Tibial nerve (tissue), 4 donors: ENCODE results near the gene LRTM1. TPM values are rescaled to one million over a fixed set of nuclear protein-coding genes. Genes with fewer than 3 reads are reported as not detected.

Experiments
- DNase-seq, 2 donors: peaks; one replicate each; pipeline ENCODE4 v3.0.0-alpha.2; 2019; ENCODE audit warnings: low spot score in 2 of 2
- H3K27ac ChIP-seq, 4 donors: fragments of 200-600 bp; sonication (generic) in 3 of 4; one replicate each; pipeline ENCODE4 v1.5.1; 2017 to 2019; ENCODE audit warnings: mild to moderate bottlenecking in 1 of 4
- H3K27me3 ChIP-seq, 2 donors: fragments of 200-600 bp; sonication (generic) in 1 of 2; one replicate each; pipeline versions ENCODE4 v1.5.1 to v1.6.0; 2017 to 2019
- H3K36me3 ChIP-seq, 3 donors: fragments of 200-600 bp; sonication (generic); one replicate each; pipeline ENCODE4 v1.5.1; 2018 to 2019
- H3K4me1 ChIP-seq, 4 donors: fragments of 200-600 bp; sonication (generic) in 3 of 4; one replicate each; pipeline ENCODE4 v1.5.1; 2017 to 2019
- H3K4me3 ChIP-seq, 4 donors: fragments of 200-600 bp; sonication (generic) in 3 of 4; one replicate each; pipeline ENCODE4 v1.5.1; 2017 to 2019; ENCODE audit warnings: mild to moderate bottlenecking in 1 of 4, moderate library complexity in 1 of 4
- H3K9me3 ChIP-seq, 4 donors: fragments of 200-600 bp; sonication (generic) in 3 of 4; one replicate each; pipeline ENCODE4 v1.5.1; 2017 to 2019
- CTCF ChIP-seq, 5 experiments: fragments of 200-600 bp in 3 of 5; fragments of 450-650 bp in 2 of 5; sonication (generic) in 3 of 5; IDR thresholded peaks; one replicate each; pipeline ENCODE4 v1.5.1; 2016 to 2019; ENCODE audit warnings: antibody characterized with exemption in 5 of 5, mild to moderate bottlenecking in 3 of 5, moderate library complexity in 2 of 5
- EP300 ChIP-seq, 2 donors: sonication (generic); formaldehyde crosslinking; IDR thresholded peaks; one replicate each; pipeline ENCODE4 v1.6.1; 2017; ENCODE audit warnings: antibody characterized with exemption in 2 of 2, mild to moderate bottlenecking in 1 of 2
- POLR2A ChIP-seq, 2 donors: fragments of 450-650 bp; IDR thresholded peaks; one replicate each; pipeline ENCODE4 v1.6.1; 2017; ENCODE audit warnings: antibody characterized with exemption in 2 of 2, mild to moderate bottlenecking in 2 of 2, moderate library complexity in 2 of 2
- WGBS, 2 donors: methylation state at CpG; one replicate each; pipeline ENCODE4 v1.1.5; 2018; 5-methylcytosine and 5-hydroxymethylcytosine counted together
- total RNA-seq, 4 donors: library from RNA; depleted of rRNA; stranded (reverse); fragments of >200 nt; gene quantifications; one replicate each; pipeline ENCODE4 v1.1.0, GENCODE V29; 2016

Gene LRTM1
- total RNA-seq, 4 donors from 2014 or later, result not detected

- no peak for DNase-seq
- Histone ChIP-seq H3K9me3 (no peaks in the 10 kb centered on the region), H3K27ac (peak overlapping the region in 1 of 4 donors; percentile 32), H3K36me3 (no peaks in the 10 kb centered on the region), H3K27me3 (no peaks in the 10 kb centered on the region), H3K4me3 (no peak overlapping the region), H3K4me1 (peaks cover 0 to 29% (median 2%) of the 10 kb centered on the region in 4 donors)
- WGBS, 2 donors, result 74 to 86% methylated on average over 3 of the region's 3 CpGs
- TF ChIP-seq EP300 (IDR thresholded peaks at IDR 0.05), result no peak
- TF ChIP-seq POLR2A (IDR thresholded peaks at IDR 0.05), result no peak
Observed at GRCh38 chr3:54889731-54890130, 38.1 kb downstream of the LRTM1 start.

- no peak overlapping the region for H3K4me3 ChIP-seq
- H3K4me1 ChIP-seq, result peaks cover 0 to 29% (median 2%) of the 10 kb centered on the region in 4 donors
- 86 to 88% methylated on average over 1 of the region's 1 CpG for WGBS, 2 donors
- no peaks in the 10 kb centered on the region for H3K27me3 ChIP-seq
- peak overlapping the region in 1 of 4 donors; percentile 32 for H3K27ac ChIP-seq
- no peak for TF ChIP-seq EP300 (IDR thresholded peaks at IDR 0.05)
- no peak for TF ChIP-seq POLR2A (IDR thresholded peaks at IDR 0.05)
- TF ChIP-seq CTCF (IDR thresholded peaks at IDR 0.05), result no peak
- H3K36me3 ChIP-seq, result no peaks in the 10 kb centered on the region
- peak in 1 of 2 donors; percentile 22 for DNase-seq
- H3K9me3 ChIP-seq, result no peaks in the 10 kb centered on the region
Observed at GRCh38 chr3:54888873-54889272, 39.0 kb downstream of the LRTM1 start.

GRCh38 chr3:54888162-54888561 lies 39.7 kb downstream of the LRTM1 start:
- Histone ChIP-seq H3K9me3 (no peaks in the 10 kb centered on the region), H3K27ac (no peak overlapping the region)

GRCh38 chr3:54882129-54882833 lies 45.6 kb downstream of the LRTM1 start:
- 24 to 28% methylated on average over 3 of the region's 3 CpGs for WGBS, 2 donors
- no peaks in the 10 kb centered on the region for H3K27me3 ChIP-seq

More at GRCh38 chr3:54888162-54888561, 39.7 kb downstream of the LRTM1 start:
- TF ChIP-seq CTCF (IDR thresholded peaks at IDR 0.05) (no peak), POLR2A (IDR thresholded peaks at IDR 0.05) (no peak), EP300 (IDR thresholded peaks at IDR 0.05) (no peak)
- DNase-seq, result no peak
- Histone ChIP-seq H3K36me3 (no peaks in the 10 kb centered on the region), H3K4me3 (no peak overlapping the region), H3K4me1 (peaks cover 0 to 29% (median 2%) of the 10 kb centered on the region in 4 donors), H3K27me3 (no peaks in the 10 kb centered on the region)
- WGBS, 2 donors, result 87 to 92% methylated on average over 9 of the region's 9 CpGs

GRCh38 chr3:54878145-54878544 lies 49.7 kb downstream of the LRTM1 start:
- Histone ChIP-seq H3K4me3 (no peak overlapping the region), H3K36me3 (no peaks in the 10 kb centered on the region), H3K4me1 (peaks cover 0 to 14% (median 0%) of the 10 kb centered on the region in 4 donors), H3K9me3 (no peaks in the 10 kb centered on the region), H3K27ac (no peak overlapping the region), H3K27me3 (no peaks in the 10 kb centered on the region)
- DNase-seq, result no peak
- WGBS, 2 donors, result 33 to 44% methylated on average over 7 of the region's 7 CpGs
- TF ChIP-seq POLR2A (IDR thresholded peaks at IDR 0.05) (no peak), EP300 (IDR thresholded peaks at IDR 0.05) (no peak), CTCF (IDR thresholded peaks at IDR 0.05) (no peak)

More at GRCh38 chr3:54882129-54882833, 45.6 kb downstream of the LRTM1 start:
- DNase-seq, result peak in 1 of 2 donors; percentile 39
- Histone ChIP-seq H3K36me3 (no peaks in the 10 kb centered on the region), H3K9me3 (no peaks in the 10 kb centered on the region), H3K4me1 (peaks cover 0 to 14% (median 0%) of the 10 kb centered on the region in 4 donors), H3K27ac (peak overlapping the region in 1 of 4 donors; percentile 43), H3K4me3 (no peak overlapping the region)
- no peak for TF ChIP-seq EP300 (IDR thresholded peaks at IDR 0.05)

GRCh38 chr3:54877730-54878129 lies 50.1 kb downstream of the LRTM1 start:
- Histone ChIP-seq H3K4me3 (no peak overlapping the region), H3K4me1 (peaks cover 0 to 11% (median 0%) of the 10 kb centered on the region in 4 donors), H3K27ac (no peak overlapping the region), H3K9me3 (no peaks in the 10 kb centered on the region), H3K36me3 (no peaks in the 10 kb centered on the region), H3K27me3 (no peaks in the 10 kb centered on the region)
- no peak for DNase-seq
- no peak for TF ChIP-seq POLR2A (IDR thresholded peaks at IDR 0.05)
- 68 to 71% methylated on average over 4 of the region's 4 CpGs for WGBS, 2 donors
